NCI-H2081 treated with DMSO at 0.1 percent for 48 hours (cell line): ENCODE data around the gene DAZAP2.
"Not testable (repeated sequence)": the region's sequence is repeated elsewhere in the genome, so short reads cannot be mapped to it uniquely, and the experiment has no call there.

ENCODE experiments used
- DNase-seq: peaks from one replicate; lab custom pipeline; 2025; lab: John Stamatoyannopoulos, UW

Gene DAZAP2

GRCh38 chr12:51247523-51248206, 9.0 kb downstream of the DAZAP2 start:
- DNase-seq = no peak

- DNase-seq = no peak
These were observed 14.7 kb downstream of the DAZAP2 start for GRCh38 chr12:51253276-51253675.

DNA sequence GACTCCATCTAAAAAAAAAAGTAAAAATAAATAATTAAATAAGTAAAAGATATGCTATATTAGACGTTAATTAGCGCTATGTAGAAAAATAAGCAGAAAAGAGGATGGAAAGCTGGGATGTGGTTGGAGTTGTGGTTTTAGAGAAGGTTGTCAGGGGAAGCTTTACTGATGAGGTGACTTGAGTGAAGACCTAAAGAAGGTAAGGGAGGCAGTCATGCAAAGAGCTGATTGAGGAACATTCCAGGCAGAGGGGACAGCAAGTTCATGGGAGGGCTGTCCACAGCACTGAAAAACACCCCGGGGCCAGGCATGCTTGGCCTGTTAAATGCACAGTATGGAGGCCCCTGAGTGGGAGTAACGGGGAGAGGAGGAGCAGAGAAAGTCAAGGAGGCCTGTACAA, 15.9 kb downstream of the DAZAP2 start:
- no peak for DNase-seq

DNA sequence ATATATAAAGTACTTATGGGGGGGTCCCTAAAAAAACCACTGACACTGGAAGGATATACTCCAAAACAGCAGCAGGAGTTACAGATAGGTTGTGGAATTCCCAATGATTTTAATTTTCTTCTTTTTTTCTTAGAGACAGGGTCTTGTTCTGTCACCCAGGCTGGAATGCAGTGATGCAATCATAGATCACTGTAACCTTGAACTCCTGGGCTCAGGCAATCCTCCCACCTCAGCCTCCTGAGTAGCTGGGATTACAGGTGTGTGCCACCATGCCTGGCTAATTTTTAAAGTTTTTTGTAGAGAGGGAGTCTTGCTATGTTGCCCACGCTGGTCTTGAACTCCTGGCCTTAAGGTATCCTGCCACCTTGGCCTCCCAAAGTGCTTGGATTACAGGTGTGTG, 21.0 kb downstream of the DAZAP2 start:
- DNase-seq = not testable (repeated sequence)

GRCh38 chr12:51262758-51263177, 24.1 kb downstream of the DAZAP2 start:
- DNase-seq = no peak

GRCh38 chr12:51263341-51263740, 24.7 kb downstream of the DAZAP2 start:
- DNase-seq = no peak

- no peak for DNase-seq
These were observed 25.7 kb downstream of the DAZAP2 start for GRCh38 chr12:51264297-51264696.

DNA sequence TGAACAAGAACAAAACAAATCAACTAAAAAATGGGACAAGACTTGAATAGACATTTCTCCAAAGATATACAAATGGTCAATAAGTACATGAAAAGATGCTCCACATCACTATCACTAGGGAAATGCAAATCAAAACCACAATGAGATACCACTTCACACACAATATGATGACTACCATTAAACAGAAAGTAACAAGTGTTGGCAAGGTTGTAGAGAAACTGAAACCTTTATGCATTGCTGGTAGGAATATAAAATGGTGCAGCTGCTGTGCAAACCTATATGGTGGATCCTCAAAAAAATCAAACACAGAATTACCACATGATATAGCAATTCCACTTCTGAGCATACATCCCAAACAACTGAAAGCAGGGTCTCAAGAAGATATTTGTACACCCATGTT, 26.4 kb downstream of the DAZAP2 start:
- no peak for DNase-seq

DNA sequence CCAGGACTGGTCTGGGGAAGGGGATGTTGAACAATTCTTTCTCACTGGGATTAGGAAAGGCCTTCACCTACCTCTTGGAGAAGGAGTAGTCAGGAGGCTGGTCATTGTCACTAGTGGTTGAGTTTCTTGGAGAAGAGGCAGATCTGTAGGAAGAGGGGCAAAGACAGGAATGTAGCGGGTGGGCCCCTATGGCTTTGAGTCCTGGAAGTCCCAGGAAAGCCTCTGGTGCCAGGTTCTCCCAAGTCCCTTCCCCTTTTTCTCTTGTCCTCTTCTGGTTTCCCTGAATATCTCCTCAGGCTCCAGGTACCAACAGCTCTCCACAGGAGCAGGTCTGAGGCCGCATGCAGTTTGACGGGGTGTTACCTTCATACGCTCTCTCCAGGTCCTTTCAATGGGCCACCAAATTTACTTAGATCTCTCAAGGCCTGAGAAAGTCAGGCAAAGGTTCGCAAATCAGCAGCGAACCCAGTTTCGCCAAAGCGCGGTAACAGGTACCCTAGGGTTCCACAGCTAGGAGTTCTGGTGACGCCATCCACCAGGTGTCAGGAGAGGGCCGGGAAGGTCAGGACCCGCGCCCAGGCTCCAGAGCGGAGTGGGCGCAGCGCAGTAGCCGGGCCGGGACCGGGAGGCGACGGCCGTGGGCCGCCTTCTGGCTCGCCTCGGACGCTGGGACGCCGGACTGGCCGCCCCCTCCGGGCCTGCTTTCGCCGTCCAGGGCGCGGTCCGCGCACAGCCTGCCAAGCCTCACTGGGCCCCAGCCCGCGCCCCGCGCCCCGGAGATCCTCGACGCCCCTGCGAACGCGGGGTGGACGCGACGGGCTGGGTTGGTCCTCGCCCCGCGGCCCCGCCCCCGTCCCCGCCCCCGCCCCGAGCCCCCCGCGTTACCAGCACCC, 30.8 kb downstream of the DAZAP2 start:
- DNase-seq = no peak

DNA sequence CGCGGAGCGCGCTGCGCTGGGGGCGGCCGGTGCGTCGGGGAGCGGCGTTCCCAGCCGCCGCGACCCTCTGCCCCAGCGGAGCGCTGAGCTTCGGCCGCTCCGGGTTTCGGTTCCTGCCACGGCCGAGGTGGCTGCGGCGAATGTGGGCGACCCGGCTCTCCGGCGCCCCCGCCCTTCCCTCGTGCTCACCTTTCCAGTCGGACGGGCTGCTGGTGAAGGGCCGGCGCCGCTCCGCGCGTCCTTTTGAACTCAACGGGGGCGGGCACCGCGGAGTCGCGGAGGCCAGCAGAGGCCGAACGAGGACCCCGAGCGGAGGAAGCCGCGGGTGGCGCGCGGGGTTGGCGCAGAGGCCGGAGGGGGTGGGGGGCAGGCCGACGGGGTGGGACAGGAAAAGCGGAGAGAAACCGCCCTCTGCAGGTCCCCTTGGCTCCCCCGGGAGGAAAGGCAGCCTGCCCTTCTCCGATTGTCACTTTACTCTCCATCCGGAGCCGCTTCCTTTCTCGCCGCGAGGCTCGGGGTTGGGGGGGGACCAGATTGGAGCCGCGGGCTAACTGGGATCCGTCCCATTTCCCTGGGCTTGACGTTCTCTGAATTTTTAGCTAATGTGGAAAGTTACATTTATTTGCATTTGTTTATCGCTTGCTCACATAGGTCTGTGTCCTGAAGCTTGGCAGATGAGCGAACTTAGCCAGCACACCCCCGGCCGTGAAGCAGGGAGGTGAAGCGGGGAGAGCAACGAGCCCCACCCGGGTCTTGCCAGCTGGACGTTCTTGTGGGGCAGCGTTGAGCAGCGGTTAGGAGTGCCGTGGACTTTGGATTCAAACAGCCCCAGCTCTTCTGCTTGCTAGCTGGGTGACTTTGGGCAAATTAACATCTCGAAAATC, 31.7 kb downstream of the DAZAP2 start, which contains the start of gene SMAGP:
Gene SMAGP, minus strand, starts transcription at position 349 of the 884 bp plus-strand sequence. CDS start 1,137 bp downstream, outside the sequence.
- no peak for DNase-seq

GRCh38 chr12:51270951-51271518, 32.4 kb downstream of the DAZAP2 start:
- no peak for DNase-seq

DNA sequence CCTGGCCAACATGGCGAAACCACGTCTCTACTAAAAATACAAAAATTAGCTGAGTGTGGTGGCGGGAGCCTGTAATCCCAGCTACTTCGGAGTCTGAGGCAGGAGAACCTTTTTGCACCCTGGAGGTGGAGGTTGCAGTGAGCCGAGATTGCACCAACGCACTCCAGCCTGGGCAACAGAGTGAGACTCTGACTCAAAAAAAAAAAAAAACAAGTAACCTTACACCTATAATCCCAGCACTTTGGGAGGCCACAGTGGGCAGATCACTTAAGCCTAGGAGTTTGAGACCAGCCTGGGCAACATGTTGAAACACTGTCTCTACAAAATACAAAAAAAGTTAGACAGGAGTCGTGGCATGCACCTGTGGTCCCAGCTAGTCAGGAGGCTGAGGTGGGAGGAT, 34.2 kb downstream of the DAZAP2 start:
- DNase-seq = not testable (repeated sequence)

GRCh38 chr12:51275088-51275487, 36.5 kb downstream of the DAZAP2 start:
- no peak for DNase-seq

- DNase-seq = no peak
These were observed 42.7 kb downstream of the DAZAP2 start for GRCh38 chr12:51281202-51281924.

DNA sequence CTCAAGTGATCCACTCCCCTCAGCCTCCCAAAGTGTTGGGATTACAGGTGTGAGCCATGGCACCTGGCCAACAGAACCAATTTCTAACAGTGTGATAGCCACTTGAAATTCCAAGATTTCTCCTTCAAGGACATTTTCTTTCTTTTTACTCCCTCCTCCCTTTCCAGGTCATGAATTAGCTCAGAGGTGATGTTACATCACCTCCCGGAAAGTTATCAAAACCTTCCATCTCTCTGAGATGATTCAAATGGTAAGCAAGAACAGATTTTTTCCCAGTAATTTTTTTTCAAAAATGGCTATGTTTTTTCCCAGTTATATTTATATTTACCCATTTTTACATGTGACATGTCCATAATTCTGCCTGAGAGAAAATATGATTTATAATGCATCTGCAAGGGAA, 47.2 kb downstream of the DAZAP2 start:
- no peak for DNase-seq

DNA sequence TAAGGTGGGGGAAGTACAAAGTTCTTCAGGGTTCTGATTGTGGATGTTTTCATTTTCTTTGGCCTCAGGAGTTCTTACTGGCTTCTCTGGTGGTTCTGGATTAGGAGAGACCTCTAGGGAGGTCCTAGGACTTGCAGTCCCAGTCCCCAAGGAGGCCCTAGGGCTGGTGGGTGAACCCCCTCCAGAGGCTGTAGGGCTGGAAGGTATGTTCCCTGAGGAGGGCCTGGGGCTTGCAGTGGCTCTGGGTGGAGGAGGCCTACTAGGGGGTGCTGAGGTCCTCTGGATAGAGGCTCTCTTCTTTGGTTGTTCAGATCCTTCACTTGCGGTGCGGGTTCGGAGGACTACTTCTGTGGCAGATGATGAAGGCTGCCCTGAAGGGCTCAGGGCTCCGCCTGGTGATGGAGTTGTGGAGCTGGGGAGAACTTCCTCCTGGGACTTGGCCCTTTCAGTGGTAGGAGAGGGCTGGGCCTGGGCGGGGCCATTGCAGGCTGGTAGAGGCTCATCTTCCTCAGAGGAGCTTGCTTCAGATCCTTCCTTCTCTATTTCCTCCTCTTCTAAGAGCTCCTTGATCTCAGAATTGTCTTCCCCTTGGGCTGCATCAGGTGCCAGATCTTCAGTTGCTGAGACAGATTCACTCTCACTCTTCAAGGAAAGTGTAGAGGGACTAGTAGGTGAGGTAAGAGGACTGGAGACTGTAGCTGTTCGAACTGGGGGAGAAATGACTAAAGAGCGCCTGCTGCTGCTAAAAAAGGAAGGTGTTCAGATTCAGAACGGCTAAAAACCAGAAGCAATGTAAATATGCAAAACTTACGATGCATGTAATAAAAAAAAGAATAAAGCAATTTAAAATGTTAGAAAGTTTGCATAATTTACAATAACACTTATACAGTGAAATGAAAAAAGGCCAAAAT, 53.2 kb downstream of the DAZAP2 start:
- DNase-seq = not testable (repeated sequence)
